Prostate gland (tissue), 2 donors: ENCODE results near the gene LDB2. TPM values are rescaled to one million over a fixed set of nuclear protein-coding genes. Genes with fewer than 3 reads are reported as not detected.

ENCODE experiments used
- DNase-seq: peaks from one replicate; pipeline ENCODE4 v3.0.0-alpha.2; 2019; ENCODE audit warnings: low spot score
- H3K27ac ChIP-seq, 2 donors: fragments of 200-600 bp; sonication (generic); 2 replicates each; pipeline ENCODE4 v1.5.1; 2017 to 2019
- H3K27me3 ChIP-seq: fragments of 200-600 bp; sonication (generic); replicated peaks from 2 replicates; pipeline ENCODE4 v1.5.1; 2019; ENCODE audit not compliant: insufficient read depth
- H3K36me3 ChIP-seq, 2 donors: fragments of 200-600 bp; sonication (generic); 1 replicate in 1 of 2; 2 replicates in 1 of 2; pipeline versions ENCODE4 v1.5.1 to v1.8.1; 2017 to 2019
- H3K4me1 ChIP-seq: fragments of 200-600 bp; sonication (generic); replicated peaks from 2 replicates; pipeline ENCODE4 v1.5.1; 2019
- H3K4me3 ChIP-seq, 2 donors: fragments of 200-600 bp; sonication (generic); 2 replicates each; pipeline ENCODE4 v1.5.1; 2017 to 2019
- H3K9me3 ChIP-seq: fragments of 200-600 bp; sonication (generic); 2 replicates; pipeline ENCODE4 v1.5.1; 2017
- CTCF ChIP-seq, 4 experiments: fragments of 200-600 bp in 2 of 4; fragments of 450-650 bp in 2 of 4; sonication (generic) in 2 of 4; IDR thresholded peaks; 1 replicate in 3 of 4; 2 replicates in 1 of 4; pipeline ENCODE4 v1.5.1; 2016 to 2019; ENCODE audit warnings: antibody characterized with exemption in 4 of 4, mild to moderate bottlenecking in 2 of 4, moderate library complexity in 2 of 4
- POLR2A ChIP-seq: fragments of 450-650 bp; IDR thresholded peaks from one replicate; pipeline ENCODE4 v1.6.1; 2016; ENCODE audit warnings: antibody characterized with exemption, mild to moderate bottlenecking
- POLR2AphosphoS5 ChIP-seq: sonication (generic); formaldehyde crosslinking; IDR thresholded peaks from one replicate; pipeline ENCODE4 v1.6.1; 2017; ENCODE audit warnings: antibody characterized with exemption
- WGBS: methylation state at CpG from one replicate; pipeline ENCODE4 v1.1.5; 2018; 5-methylcytosine and 5-hydroxymethylcytosine counted together
- intact Hi-C: fragments of 100-400 bp; cut with DNase I; formaldehyde crosslinking; loops from one replicate; pipeline ENCODE4 v1.14.2; 2022
- total RNA-seq, 2 donors: library from RNA; depleted of rRNA; stranded (reverse); fragments of >200 nt; gene quantifications; one replicate each; pipeline ENCODE4 v1.1.0, GENCODE V29; 2016

The LDB2 gene
- total RNA-seq, 2 donors from 2014 or later, result 6.0 to 37.7 TPM

GRCh38 chr4:16859031-16859430 lies 39.4 kb downstream of the LDB2 start:
- Histone ChIP-seq H3K36me3 (no peaks in the 10 kb centered on the region), H3K4me3 (no peak overlapping the region), H3K27me3 (no peaks in the 10 kb centered on the region), H3K9me3 (no peaks in the 10 kb centered on the region), H3K4me1 (no peaks in the 10 kb centered on the region), H3K27ac (no peak overlapping the region)
- WGBS, result 86% methylated on average over 4 of the region's 4 CpGs
- intact Hi-C loops, result no loop called here
- no peak for TF ChIP-seq CTCF (IDR thresholded peaks at IDR 0.05)
- TF ChIP-seq POLR2A, result no peak
- no peak for TF ChIP-seq POLR2AphosphoS5
- DNase-seq, result no peak

- H3K4me3 ChIP-seq, result no peak overlapping the region
- no peak for DNase-seq
- H3K4me1 ChIP-seq, result no peaks in the 10 kb centered on the region
- TF ChIP-seq POLR2AphosphoS5 (no peak), POLR2A (no peak), CTCF (IDR thresholded peaks at IDR 0.05) (no peak)
- intact Hi-C loops, result no loop called here
- no peaks in the 10 kb centered on the region for H3K9me3 ChIP-seq
- no peak overlapping the region for H3K27ac ChIP-seq
- 40% methylated on average over 9 of the region's 9 CpGs for WGBS
- no peaks in the 10 kb centered on the region for H3K36me3 ChIP-seq
- no peaks in the 10 kb centered on the region for H3K27me3 ChIP-seq
Measured at GRCh38 chr4:16858275-16858752, 40.1 kb downstream of the LDB2 start.

- Histone ChIP-seq H3K4me1 (no peaks in the 10 kb centered on the region), H3K9me3 (no peaks in the 10 kb centered on the region), H3K27me3 (no peaks in the 10 kb centered on the region), H3K36me3 (no peaks in the 10 kb centered on the region), H3K4me3 (no peak overlapping the region), H3K27ac (no peak overlapping the region)
- 85% methylated on average over 5 of the region's 5 CpGs for WGBS
- intact Hi-C loops, result no loop called here
- TF ChIP-seq CTCF (IDR thresholded peaks at IDR 0.05), result no peak
- no peak for TF ChIP-seq POLR2A
- no peak for TF ChIP-seq POLR2AphosphoS5
- no peak for DNase-seq
Measured at GRCh38 chr4:16857425-16857824, 41.0 kb downstream of the LDB2 start.

- DNase-seq, result no peak
- Histone ChIP-seq H3K27ac (no peak overlapping the region), H3K4me3 (no peak overlapping the region), H3K4me1 (no peaks in the 10 kb centered on the region), H3K27me3 (no peaks in the 10 kb centered on the region), H3K36me3 (no peaks in the 10 kb centered on the region), H3K9me3 (no peaks in the 10 kb centered on the region)
- 81% methylated on average over 2 of the region's 2 CpGs for WGBS
- intact Hi-C loops, result no loop called here
- TF ChIP-seq POLR2AphosphoS5 (no peak), POLR2A (no peak)
Measured at GRCh38 chr4:16853640-16854039, 44.8 kb downstream of the LDB2 start.

- Histone ChIP-seq H3K27ac (no peak overlapping the region), H3K4me3 (no peak overlapping the region), H3K27me3 (no peaks in the 10 kb centered on the region), H3K9me3 (no peaks in the 10 kb centered on the region), H3K36me3 (no peaks in the 10 kb centered on the region), H3K4me1 (no peaks in the 10 kb centered on the region)
- TF ChIP-seq CTCF (IDR thresholded peaks at IDR 0.05) (no peak), POLR2A (no peak), POLR2AphosphoS5 (no peak)
- intact Hi-C loops, result no loop called here
- no peak for DNase-seq
Measured at GRCh38 chr4:16852644-16853043, 45.8 kb downstream of the LDB2 start.
